ENCODE results near the gene MSL3.

- TF ChIP-seq POLR2AphosphoS5 (IDR thresholded peaks at IDR 0.05) (no peak), CTCF (IDR thresholded peaks at IDR 0.05 in 8 of 11, conservative IDR thresholded peaks at IDR 0.05 in 3 of 11) (no peak), POLR2A (IDR thresholded peaks at IDR 0.05) (no peak)
These were observed 26.5 kb downstream of the MSL3 start for GRCh38 chrX:11784543-11784942.

Data from spleen (tissue), 7 donors.